Activated CD8-positive, alpha-beta memory T cell treated with anti-CD3 and anti-CD28 coated beads for 24 hours (primary cell): ENCODE measurements around the gene SASS6.
A peak's percentile ranks its signal among the peaks of the same experiment; 100 is the strongest.

Source experiments
- DNase-seq: peaks from one replicate; pipeline ENCODE4 v3.0.0-alpha.2; 2020

The SASS6 gene

GRCh38 chr1:100039591-100039990, 93.1 kb downstream of the SASS6 start:
- DNase-seq: no peak

GRCh38 chr1:100038660-100039287, 94.0 kb downstream of the SASS6 start:
- DNase-seq: peak; percentile 87

- DNase-seq: peak; percentile 94
These were observed 94.6 kb downstream of the SASS6 start for GRCh38 chr1:100037927-100038659.

- DNase-seq: no peak
These were observed 95.1 kb downstream of the SASS6 start for GRCh38 chr1:100037656-100037926.

GRCh38 chr1:100036718-100037655, 95.7 kb downstream of the SASS6 start:
- no peak for DNase-seq

GRCh38 chr1:100035214-100035613, 97.5 kb downstream of the SASS6 start:
- DNase-seq: no peak

GRCh38 chr1:100034470-100034869, 98.3 kb downstream of the SASS6 start:
- DNase-seq: no peak
